Measurements from ENCODE around the gene GOLGA8N. TPM values are rescaled to one million over a fixed set of nuclear protein-coding genes. Genes with fewer than 3 reads are reported as not detected.

GOLGA8N gene
- total RNA-seq, 2 experiments from 2014 or later = 4.3 to 4.4 TPM

- ATAC-seq (ENCODE audit: poor library complexity) = no peak
- intact Hi-C loops (cut with DNase I, micrococcal nuclease) = no loop called here
- no peak for TF ChIP-seq CTCF (IDR thresholded peaks at IDR 0.05)
- no peaks in the 10 kb centered on the region for H3K27me3 ChIP-seq (ENCODE audit: control insufficient read depth in 1 of 2, insufficient read depth in 2 of 2, low read length in 2 of 2)
- no peaks in the 10 kb centered on the region for H3K36me3 Mint-ChIP-seq (ENCODE audit: low read depth)
- H3K36me3 ChIP-seq (ENCODE audit: insufficient read depth, low read length) = no peaks in the 10 kb centered on the region
- H3K27ac ChIP-seq (ENCODE audit: low read depth in 1 of 2, low read length in 2 of 2) = no peak overlapping the region
- POLR2A ChIA-PET = no interaction called here
- no peaks in the 10 kb centered on the region for H3K9me3 ChIP-seq (ENCODE audit: control insufficient read depth in 1 of 2, insufficient read depth in 1 of 2, low read length in 2 of 2)
- H3K4me1 ChIP-seq (ENCODE audit: insufficient read depth, low read length) = no peaks in the 10 kb centered on the region
- H3K27ac Mint-ChIP-seq = no peak overlapping the region
- CTCF ChIA-PET = interaction anchor here (1.2 kb wide), 1 partner anchor 16 kb away, joined by 4 read pairs; no protein-coding TSS in a partner anchor
- H3K9me3 Mint-ChIP-seq = no peaks in the 10 kb centered on the region
- no peaks in the 10 kb centered on the region for H3K4me1 Mint-ChIP-seq (ENCODE audit: low read depth)
- no peak overlapping the region for H3K4me3 ChIP-seq (ENCODE audit: low read length)
- H3K4me3 Mint-ChIP-seq = no peak overlapping the region
- H3K27me3 Mint-ChIP-seq = no peaks in the 10 kb centered on the region
- DNase-seq = no peak
These were observed 53.0 kb downstream of the GOLGA8N start for GRCh38 chr15:32646291-32646690.

- POLR2A ChIA-PET = no interaction called here
These were observed 56.1 kb downstream of the GOLGA8N start for GRCh38 chr15:32649342-32649741.

GRCh38 chr15:32651229-32651837 lies 58.1 kb downstream of the GOLGA8N start:
- no peaks in the 10 kb centered on the region for H3K4me1 ChIP-seq (ENCODE audit: insufficient read depth, low read length)
- TF ChIP-seq CTCF (IDR thresholded peaks at IDR 0.05) = peak; percentile 74
- DNase-seq (peak; percentile 6 to 68 (median 24)), ATAC-seq (ENCODE audit: poor library complexity) (peak; percentile 74)
- Mint-ChIP-seq H3K27ac (no peak overlapping the region), H3K4me1 (ENCODE audit: low read depth) (no peaks in the 10 kb centered on the region), H3K27me3 (no peaks in the 10 kb centered on the region), H3K4me3 (no peak overlapping the region), H3K36me3 (ENCODE audit: low read depth) (no peaks in the 10 kb centered on the region), H3K9me3 (no peaks in the 10 kb centered on the region)
- no peaks in the 10 kb centered on the region for H3K27me3 ChIP-seq (ENCODE audit: control insufficient read depth in 1 of 2, insufficient read depth in 2 of 2, low read length in 2 of 2)
- no peak overlapping the region for H3K27ac ChIP-seq (ENCODE audit: low read depth in 1 of 2, low read length in 2 of 2)
- POLR2A ChIA-PET = no interaction called here
- no peaks in the 10 kb centered on the region for H3K9me3 ChIP-seq (ENCODE audit: control insufficient read depth in 1 of 2, insufficient read depth in 1 of 2, low read length in 2 of 2)
- no peaks in the 10 kb centered on the region for H3K36me3 ChIP-seq (ENCODE audit: insufficient read depth, low read length)
- CTCF ChIA-PET = interaction anchor here (0.8 to 1.4 kb wide), 4 partner anchors 8 to 14 kb away, joined by 3 to 4 read pairs (median 3); no protein-coding TSS in a partner anchor
- intact Hi-C loops (cut with DNase I, micrococcal nuclease) = no loop called here
- H3K4me3 ChIP-seq (ENCODE audit: low read length) = no peak overlapping the region

More at GRCh38 chr15:32649342-32649741, 56.1 kb downstream of the GOLGA8N start:
- no peak for TF ChIP-seq CTCF (IDR thresholded peaks at IDR 0.05)
- Histone ChIP-seq H3K27ac (ENCODE audit: low read depth in 1 of 2, low read length in 2 of 2) (no peak overlapping the region), H3K4me1 (ENCODE audit: insufficient read depth, low read length) (no peaks in the 10 kb centered on the region), H3K9me3 (ENCODE audit: control insufficient read depth in 1 of 2, insufficient read depth in 1 of 2, low read length in 2 of 2) (no peaks in the 10 kb centered on the region), H3K36me3 (ENCODE audit: insufficient read depth, low read length) (no peaks in the 10 kb centered on the region), H3K27me3 (ENCODE audit: control insufficient read depth in 1 of 2, insufficient read depth in 2 of 2, low read length in 2 of 2) (no peaks in the 10 kb centered on the region), H3K4me3 (ENCODE audit: low read length) (no peak overlapping the region)
- ATAC-seq (ENCODE audit: poor library complexity) (no peak), DNase-seq (no peak)
- H3K27ac Mint-ChIP-seq = no peak overlapping the region
- H3K4me3 Mint-ChIP-seq = no peak overlapping the region
- intact Hi-C loops (cut with DNase I, micrococcal nuclease) = no loop called here
- H3K9me3 Mint-ChIP-seq = no peaks in the 10 kb centered on the region
- no peaks in the 10 kb centered on the region for H3K4me1 Mint-ChIP-seq (ENCODE audit: low read depth)
- H3K36me3 Mint-ChIP-seq (ENCODE audit: low read depth) = no peaks in the 10 kb centered on the region
- H3K27me3 Mint-ChIP-seq = no peaks in the 10 kb centered on the region
- CTCF ChIA-PET = interaction anchor here (1.0 kb wide), 1 partner anchor 13 kb away, joined by 5 read pairs; no protein-coding TSS in a partner anchor

All from CD4-positive, alpha-beta T cell (primary cell).